NK-92 (cell line): ENCODE data around the gene ATP2B2.

Experiments
- DNase-seq: peaks from one replicate; lab custom pipeline; 2025; ENCODE audit not compliant: unreplicated experiment; lab: John Stamatoyannopoulos, UW

The ATP2B2 gene

DNA sequence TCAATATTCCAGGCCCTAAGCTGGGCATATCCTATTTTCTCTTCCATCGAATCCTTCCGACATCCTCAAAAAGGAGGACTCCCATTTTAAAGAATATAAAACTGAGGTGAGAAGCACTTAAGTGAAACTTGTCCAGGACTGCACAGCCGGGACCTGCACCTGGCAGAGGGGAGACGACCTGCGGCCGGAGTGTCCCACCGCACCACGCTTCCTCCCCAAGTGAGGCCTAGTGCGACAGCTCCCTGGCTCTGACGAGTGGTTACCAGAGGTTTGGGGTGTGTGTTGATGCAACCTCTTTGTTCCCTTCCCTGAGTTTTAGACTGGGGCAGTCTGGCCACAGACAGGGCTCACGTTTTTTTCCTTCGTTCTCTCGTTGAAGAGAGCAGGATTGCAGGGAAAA lies 24.9 kb upstream of the ATP2B2 start:
- no peak for DNase-seq

DNA sequence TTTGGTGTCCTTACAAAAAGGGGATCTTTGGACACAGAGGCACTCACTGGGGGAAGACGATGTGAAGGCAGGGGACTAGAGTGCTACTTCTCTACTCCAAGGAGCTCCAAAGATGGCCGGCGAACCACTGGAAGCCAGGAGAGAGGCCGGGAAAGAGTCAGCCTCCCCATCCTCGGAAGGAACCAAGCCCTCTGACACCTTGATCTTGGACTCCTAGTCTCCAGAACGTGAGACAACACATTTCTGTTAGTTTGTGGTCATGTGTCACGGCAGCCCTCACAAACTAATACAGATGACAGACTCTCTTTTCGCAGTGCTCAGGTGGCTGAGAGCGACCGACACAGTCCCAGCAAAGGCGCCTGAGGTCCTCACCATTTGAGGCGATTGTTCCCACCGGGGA lies 24.4 kb upstream of the ATP2B2 start:
- no peak for DNase-seq

GRCh38 chr3:10528046-10528445 lies 22.7 kb upstream of the ATP2B2 start:
- DNase-seq, result no peak

DNA sequence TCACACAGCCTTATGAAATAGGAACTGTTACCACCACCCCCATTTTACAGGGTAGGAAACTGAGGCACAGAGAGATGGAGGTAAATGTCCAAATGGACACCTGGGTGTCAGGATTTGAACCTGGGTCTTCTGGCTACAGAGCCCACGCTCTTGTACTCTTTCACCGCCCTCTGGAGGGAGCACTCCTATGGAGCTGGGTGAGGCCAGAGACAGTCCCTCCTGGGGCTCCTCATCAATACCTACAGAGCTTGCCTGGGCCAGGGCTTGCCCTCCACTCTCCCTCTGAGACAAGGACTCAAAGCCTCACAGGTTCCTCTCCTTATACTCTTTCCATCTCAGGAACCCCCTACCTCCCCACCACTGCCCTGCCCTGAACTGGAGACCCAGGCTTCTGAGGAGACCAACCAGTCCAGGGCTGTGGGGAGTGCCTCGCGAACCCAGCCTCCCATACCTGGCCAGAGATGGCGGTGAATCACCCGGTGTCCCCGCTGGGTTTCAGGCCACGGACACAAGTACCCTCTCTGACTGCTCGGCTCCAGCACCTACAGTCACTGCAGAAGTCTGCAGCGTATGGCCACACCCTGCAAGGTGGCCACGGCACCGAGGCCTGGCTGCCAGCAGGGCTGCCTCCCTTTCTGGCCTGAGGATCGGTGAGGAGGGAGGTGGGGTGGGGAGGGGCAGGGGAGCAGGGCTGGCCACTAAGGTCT lies 22.1 kb upstream of the ATP2B2 start:
- no peak for DNase-seq

DNA sequence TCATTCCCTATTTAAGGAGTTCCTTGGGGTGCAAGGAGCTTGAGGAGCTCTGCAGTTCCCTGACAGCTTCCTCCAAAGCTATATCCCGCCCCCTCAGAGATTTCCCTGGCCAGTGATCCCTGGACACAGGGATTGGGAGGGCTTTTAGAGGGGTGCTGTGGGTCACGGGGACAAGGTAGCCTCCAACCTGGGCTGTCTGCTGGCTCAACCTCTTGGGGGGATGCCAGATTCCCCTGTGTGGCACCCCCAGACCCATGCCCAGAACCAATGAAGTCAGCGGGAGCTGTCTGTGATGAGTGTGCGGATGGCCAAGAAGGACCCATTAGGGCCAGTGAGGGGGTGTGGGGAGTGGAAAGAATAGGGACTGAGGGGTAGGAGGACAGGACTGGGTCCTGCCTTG lies 21.0 kb upstream of the ATP2B2 start:
- no peak for DNase-seq

DNA sequence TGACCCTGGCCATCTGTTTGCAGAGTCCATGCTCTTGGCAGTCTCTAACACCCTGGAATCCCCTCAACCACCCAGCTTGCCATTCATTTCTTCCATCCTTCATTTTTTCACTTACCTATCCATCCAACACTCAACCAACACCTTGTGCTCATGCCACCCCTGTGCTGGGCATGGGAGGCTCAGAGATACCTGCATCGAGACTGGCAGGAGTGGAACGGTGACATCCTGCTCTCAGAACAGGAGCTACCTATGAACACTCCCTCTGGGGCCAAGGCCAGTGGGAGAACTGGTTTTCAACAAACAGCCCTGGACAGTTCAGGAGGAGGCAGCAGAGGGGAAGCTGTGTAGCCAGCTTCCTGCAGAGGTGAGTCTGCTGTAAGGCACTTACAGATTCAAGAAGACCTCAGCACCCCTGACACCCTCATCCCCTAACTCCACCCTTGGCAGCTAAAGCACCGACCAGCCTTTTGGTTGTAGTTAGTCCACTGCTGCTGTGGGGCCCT lies 19.5 kb upstream of the ATP2B2 start:
- no peak for DNase-seq

DNA sequence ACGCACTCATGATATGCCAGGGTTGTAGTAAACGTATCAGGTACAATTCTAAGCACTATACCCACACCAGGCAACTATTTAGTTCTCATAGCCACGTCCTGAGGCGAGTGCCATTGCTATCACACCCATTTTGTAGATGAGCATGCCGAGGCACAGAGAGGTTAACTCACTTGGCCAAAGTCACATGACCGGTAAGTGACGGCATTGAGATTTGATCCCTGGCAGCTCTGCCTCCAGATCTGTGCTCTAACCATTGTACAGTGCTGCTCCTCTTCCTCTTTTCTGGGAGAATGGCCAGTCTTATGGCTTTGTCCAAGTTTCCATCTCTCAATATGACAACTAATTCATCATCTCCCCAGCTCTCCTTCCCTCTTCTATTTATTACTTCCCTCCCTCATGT lies 18.9 kb upstream of the ATP2B2 start:
- no peak for DNase-seq

DNA sequence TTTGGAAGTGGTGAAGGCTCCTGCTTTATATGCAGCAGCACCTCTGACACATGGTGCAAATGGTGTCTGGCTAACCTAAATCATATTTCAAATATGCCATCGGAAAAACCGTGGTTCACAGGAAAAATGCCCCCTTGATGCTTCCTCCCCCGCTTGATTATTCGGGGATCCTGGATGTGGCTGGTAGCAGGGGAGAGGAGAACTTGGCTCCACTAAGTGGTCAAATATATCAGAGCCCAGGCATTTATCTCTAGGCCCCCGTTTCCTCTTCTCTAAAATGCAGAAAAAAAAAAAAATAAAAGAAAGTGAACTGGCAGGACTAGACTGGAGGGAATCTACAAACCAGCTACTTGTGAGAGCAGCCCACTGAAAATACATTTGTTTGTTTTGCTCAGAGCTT lies 18.2 kb upstream of the ATP2B2 start:
- DNase-seq, result no peak

DNA sequence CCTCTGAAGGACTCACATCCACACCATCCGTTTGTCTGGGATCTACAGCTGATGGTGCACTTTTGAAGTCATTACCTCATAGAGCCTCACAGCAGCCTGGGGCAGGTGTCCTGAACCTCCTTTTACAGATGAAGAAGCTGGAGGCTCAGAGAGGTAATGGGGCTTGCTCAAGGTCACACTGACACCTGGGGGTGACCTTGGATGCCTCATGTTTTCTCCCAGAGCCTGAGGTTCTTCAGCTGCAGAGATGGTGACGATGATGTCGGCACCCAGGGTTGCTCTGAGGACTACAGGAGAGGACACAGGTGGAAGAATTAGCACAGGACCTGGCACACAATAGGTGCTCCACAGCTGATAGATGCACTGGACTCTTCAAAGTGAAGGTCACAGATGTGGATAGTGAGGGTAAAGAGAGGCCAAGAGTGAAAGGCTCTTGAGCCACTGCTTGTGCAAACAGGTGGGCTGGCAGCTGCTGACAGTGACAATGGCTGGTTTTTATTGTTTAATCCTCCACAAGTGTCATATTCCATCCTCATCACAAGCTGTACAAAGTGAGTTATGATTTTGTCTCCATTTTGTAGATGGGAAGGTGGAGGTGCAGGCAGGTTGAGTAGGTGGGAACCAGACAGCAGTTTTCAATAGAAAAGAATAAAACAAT lies 17.4 kb upstream of the ATP2B2 start:
- DNase-seq, result no peak

DNA sequence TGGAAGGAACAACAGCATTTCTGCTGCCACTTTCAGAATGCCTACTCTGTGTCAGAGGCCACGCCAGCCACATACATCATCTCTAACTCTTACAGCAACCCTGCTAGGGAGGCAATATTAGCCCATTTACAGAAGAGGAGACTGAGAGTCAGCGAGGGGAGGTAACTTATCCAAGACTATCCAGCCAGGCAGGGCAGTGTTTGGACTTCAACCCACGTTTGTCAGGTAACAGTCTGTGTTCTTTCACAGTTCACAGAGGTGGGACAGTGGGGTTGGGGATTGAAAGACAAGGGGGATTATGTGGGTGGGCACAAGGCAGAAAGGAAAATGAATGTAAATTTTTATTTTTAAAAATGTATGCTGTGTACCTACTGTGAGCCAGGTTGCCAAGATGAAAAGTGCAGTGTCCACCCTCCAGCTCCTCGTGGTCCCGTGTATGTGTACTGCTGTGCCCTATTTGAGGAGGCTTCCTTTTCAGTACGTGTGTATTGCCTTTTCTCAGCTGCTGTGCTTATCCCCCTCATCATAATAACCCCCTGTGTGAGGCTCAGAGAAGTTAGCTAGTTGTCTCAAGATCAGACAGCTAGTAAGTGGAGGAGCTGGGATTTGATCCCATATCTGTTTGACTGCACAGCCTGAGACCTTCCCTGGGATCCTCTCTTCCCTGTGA lies 16.5 kb upstream of the ATP2B2 start:
- no peak for DNase-seq

- no peak for DNase-seq
Measured at GRCh38 chr3:10520072-10520471, 14.7 kb upstream of the ATP2B2 start.

GRCh38 chr3:10519236-10519635 lies 13.8 kb upstream of the ATP2B2 start:
- no peak for DNase-seq

DNA sequence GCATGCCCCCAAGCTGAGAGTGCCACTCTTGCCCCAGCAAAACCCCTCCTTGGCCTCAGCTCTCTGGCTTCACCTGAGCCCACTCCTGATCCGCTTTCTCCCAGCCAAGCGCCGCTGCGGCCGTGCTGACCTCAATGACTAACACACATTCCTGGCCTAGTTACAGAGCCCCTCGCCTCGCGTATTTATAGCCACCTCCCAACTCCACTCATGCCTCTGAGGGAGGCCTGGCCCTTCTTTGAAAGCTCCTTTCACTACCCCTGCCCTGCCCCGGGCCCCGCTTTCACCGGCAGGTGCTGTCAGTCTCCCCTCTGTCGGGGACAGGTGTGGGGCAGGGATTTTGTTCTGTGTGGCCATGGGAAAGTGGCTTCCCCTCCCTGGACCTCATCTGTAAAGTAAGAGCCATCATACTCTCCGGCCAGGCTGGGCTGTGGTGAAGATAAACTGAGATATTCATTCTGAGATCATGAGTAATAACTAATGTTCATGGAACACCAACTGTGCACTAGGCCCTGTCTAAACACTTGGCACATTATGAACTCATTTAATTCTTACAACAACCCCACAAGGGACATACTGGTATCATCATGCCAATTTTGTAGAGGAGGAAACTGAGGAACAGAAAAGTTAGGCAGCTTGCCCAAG lies 13.2 kb upstream of the ATP2B2 start:
- DNase-seq, result no peak

DNA sequence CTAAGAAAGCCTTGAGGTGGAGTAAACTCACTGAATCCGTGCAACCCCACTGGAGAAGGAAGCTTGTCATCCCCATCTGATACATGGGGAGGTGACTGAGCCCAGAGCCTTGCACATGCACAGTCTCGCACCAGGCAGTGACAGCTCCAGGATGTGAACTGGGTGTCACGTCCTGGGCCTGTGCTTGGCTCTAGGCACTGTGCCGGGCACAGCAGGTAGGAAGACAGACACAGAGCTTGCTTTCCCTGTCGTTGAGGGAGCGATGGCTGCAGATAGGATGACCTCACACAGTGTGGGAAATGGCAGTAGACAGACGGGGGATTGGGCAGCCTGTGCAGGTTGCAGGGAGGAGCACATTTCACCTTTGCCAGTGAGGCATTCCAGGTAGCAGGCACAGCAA lies 12.2 kb upstream of the ATP2B2 start:
- DNase-seq, result no peak

DNA sequence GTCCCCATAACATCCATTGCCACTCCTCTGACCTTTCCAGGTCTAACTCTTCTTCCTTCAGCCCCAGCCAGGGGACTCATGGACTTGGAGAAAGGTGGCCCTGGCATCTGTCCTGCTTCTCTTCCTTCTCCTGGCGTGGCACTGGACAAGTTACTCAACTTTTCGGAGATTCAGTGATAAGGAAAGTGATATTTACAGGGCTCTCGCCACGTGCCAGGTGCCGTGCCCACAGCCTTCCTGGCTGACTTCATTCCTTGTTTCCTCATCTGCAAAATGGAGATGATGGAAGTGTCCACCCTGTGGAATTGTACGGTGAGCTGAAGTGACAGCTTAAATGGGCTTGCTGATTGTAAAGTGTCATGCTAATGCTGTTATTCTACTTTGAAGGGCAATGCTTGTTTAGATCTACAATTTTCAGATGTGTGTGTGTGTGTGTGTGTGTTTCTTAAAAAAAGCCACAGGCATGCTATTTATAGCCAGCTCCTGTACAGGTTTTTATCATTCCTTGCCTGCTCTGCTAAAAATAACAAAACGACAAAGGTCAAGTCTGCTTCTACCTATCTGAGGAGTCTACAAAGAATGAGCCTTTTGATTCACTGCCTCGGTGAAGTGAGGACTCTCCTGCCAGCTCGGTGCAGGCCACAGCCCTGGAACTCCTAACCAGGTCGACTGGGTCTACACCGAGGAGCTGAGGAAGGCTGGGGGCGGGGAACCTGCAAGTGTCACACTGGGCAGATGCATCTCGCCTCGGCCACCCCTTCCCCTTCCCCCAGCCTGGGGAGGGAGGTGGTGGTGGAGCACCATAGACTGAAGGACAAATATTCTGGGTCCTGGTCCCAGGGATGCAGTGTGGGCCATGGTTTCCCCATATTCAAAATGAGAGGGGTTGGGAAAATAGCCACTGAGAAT lies 11.4 kb upstream of the ATP2B2 start:
- DNase-seq, result no peak

DNA sequence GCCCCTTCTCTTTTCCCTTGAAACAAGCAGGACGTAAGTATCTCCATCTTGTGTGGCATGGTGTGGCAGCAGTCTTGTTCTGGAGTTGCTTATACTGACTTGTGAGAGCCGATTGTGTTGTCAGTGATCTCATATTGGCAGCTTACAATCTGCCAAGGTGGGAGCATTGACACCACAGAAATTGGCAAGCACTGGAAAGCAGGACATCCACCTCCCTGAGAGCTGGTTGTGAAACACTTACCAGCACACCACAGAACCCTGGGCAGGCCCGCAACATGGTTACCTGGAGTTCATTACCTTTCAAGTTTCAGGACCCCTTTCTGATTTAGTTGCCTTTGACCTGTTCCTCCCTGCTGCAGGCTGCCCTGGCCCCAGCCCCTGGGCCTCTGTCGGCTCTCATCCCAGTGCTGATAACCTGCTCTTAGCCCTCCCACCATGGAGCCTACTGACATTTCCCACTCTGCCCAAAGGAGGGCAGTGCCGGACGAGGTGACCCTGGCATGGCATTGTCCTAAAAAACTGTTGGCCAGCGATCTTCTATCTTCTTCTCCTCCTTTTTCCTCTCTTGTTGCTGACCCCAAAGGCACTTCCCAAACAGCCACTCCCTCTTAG lies 10.6 kb upstream of the ATP2B2 start:
- DNase-seq, result no peak

GRCh38 chr3:10515396-10515795 lies 10.0 kb upstream of the ATP2B2 start:
- no peak for DNase-seq

DNA sequence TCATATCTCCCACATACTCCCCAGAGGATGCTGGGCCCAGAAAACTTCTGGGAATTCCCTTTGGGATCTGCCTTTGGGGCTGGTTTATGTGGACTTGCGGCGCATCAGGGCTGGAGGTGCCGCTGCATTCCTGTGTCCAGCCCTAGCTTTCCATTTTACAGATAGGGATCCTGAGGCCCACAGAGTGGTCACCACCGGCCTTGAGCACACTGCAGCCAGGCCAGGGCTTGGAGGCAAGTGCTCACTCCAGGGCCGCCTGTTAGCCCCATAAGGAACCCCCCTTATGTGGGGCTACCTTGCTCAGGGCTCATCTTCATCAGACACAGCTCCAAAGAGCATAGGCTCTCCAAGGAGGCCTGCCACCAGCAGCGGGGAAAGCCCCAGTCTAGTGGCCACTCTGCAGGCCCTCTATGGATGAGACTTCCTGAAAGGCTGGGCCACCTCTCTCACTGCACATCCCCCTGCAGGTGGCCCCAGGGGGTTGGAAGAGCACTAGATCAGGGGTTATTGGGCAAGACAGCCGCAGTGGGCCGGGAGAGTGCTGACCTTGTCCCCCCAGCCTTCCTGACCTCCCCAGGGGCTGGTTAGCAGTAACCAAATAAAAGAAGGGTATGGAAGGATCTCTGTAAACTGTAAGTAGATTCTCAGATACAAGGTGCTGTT lies 9.2 kb upstream of the ATP2B2 start:
- DNase-seq, result no peak

- no peak for DNase-seq
Measured at GRCh38 chr3:10513306-10513705, 7.9 kb upstream of the ATP2B2 start.

DNA sequence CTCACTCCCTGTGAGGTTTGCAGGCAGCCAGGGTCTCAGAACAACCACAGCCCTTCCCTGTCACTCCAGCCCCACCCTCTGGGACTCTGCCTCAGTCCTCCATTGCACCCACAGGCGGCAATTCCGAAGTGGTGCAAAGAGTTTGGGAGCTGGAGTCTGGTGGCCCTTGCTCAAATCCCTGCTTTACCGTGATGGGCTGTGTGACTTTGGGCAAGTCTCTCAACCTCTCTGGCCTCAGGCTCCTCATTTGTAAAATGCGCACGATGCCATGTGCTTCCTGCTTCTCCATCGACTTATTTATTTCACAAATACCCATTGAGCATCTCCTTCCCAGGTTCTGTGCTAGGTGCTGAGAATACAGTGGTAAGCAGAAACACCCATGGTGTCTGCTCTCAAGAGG lies 7.3 kb upstream of the ATP2B2 start:
- DNase-seq, result no peak
